Nephron progenitor cell (in vitro differentiated cells): ENCODE results near the gene SBF1.

Source experiments
- DNase-seq: peaks from one replicate; pipeline ENCODE4 v3.0.0; 2021
- H3K27ac Mint-ChIP-seq: 2 replicates; pipeline ENCODE4 v1.8.0; 2021; ENCODE audit warnings: mild to moderate bottlenecking, moderate library complexity, mixed read lengths
- H3K27me3 Mint-ChIP-seq: 2 replicates; pipeline ENCODE4 v1.8.0; 2021; ENCODE audit warnings: mild to moderate bottlenecking, low read depth, mixed read lengths; ENCODE audit not compliant: poor library complexity
- H3K36me3 Mint-ChIP-seq: 2 replicates; pipeline ENCODE4 v1.8.0; 2021; ENCODE audit warnings: low read depth, mixed read lengths
- H3K4me1 Mint-ChIP-seq: 2 replicates; pipeline ENCODE4 v1.8.0; 2021; ENCODE audit warnings: mixed read lengths
- H3K4me3 Mint-ChIP-seq: 2 replicates; pipeline ENCODE4 v1.8.0; 2021; ENCODE audit warnings: mild to moderate bottlenecking, moderate library complexity, mixed read lengths
- H3K9me3 Mint-ChIP-seq: 2 replicates; pipeline ENCODE4 v1.8.0; 2021; ENCODE audit warnings: mild to moderate bottlenecking, moderate library complexity, mixed read lengths
- TF ChIP-seq, protein P1 (sequence below): fragments of 200-600 bp; sonication (generic); IDR thresholded peaks from 2 replicates; pipeline ENCODE4 v1.5.0; 2021; ENCODE audit warnings: antibody characterized with exemption

SBF1 gene

GRCh38 chr22:50477923-50478322, 3.1 kb upstream of the SBF1 start:
- no peak overlapping the region for H3K27ac Mint-ChIP-seq
- TF ChIP-seq, protein P1, sequence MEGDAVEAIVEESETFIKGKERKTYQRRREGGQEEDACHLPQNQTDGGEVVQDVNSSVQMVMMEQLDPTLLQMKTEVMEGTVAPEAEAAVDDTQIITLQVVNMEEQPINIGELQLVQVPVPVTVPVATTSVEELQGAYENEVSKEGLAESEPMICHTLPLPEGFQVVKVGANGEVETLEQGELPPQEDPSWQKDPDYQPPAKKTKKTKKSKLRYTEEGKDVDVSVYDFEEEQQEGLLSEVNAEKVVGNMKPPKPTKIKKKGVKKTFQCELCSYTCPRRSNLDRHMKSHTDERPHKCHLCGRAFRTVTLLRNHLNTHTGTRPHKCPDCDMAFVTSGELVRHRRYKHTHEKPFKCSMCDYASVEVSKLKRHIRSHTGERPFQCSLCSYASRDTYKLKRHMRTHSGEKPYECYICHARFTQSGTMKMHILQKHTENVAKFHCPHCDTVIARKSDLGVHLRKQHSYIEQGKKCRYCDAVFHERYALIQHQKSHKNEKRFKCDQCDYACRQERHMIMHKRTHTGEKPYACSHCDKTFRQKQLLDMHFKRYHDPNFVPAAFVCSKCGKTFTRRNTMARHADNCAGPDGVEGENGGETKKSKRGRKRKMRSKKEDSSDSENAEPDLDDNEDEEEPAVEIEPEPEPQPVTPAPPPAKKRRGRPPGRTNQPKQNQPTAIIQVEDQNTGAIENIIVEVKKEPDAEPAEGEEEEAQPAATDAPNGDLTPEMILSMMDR, result no peak
- H3K27me3 Mint-ChIP-seq, result peaks cover 36% of the 10 kb centered on the region
- no peak for DNase-seq
- peaks cover 47% of the 10 kb centered on the region for H3K4me1 Mint-ChIP-seq
- H3K9me3 Mint-ChIP-seq, result peaks cover 8% of the 10 kb centered on the region
- no peaks in the 10 kb centered on the region for H3K36me3 Mint-ChIP-seq
- no peak overlapping the region for H3K4me3 Mint-ChIP-seq

- peak overlapping the region; percentile 39 for H3K4me3 Mint-ChIP-seq
- no peak for DNase-seq
- peaks cover 8% of the 10 kb centered on the region for H3K9me3 Mint-ChIP-seq
- TF ChIP-seq, protein P1, result no peak
- no peak overlapping the region for H3K27ac Mint-ChIP-seq
- peaks cover 58% of the 10 kb centered on the region for H3K4me1 Mint-ChIP-seq
- H3K36me3 Mint-ChIP-seq, result no peaks in the 10 kb centered on the region
- peaks cover 36% of the 10 kb centered on the region for H3K27me3 Mint-ChIP-seq
Measured at GRCh38 chr22:50476868-50477267, 2.0 kb upstream of the SBF1 start.

DNA sequence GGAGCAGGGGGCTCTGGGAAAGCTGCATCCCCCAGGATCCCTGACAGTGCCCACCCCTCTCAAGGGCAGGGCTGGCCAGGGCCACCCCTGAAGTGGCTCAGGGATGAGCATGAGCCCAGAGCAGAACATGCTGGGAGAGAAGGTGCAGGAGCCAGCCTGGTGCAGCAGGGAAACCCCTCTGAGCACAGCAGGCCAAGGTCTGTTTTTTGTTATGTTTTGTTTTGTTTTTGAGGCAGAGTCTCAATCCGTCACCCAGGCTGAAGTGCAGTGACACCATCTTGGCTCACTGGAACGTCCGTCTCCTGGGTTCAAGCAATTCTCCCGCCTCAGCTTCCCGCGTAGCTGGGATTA, 792 bp upstream of the SBF1 start:
- H3K9me3 Mint-ChIP-seq, result peaks cover 8% of the 10 kb centered on the region
- TF ChIP-seq, protein P1, result no peak
- DNase-seq, result no peak
- no peak overlapping the region for H3K27ac Mint-ChIP-seq
- H3K36me3 Mint-ChIP-seq, result no peaks in the 10 kb centered on the region
- peaks cover 66% of the 10 kb centered on the region for H3K4me1 Mint-ChIP-seq
- H3K27me3 Mint-ChIP-seq, result peaks cover 33% of the 10 kb centered on the region
- peak overlapping the region; percentile 63 for H3K4me3 Mint-ChIP-seq

DNA sequence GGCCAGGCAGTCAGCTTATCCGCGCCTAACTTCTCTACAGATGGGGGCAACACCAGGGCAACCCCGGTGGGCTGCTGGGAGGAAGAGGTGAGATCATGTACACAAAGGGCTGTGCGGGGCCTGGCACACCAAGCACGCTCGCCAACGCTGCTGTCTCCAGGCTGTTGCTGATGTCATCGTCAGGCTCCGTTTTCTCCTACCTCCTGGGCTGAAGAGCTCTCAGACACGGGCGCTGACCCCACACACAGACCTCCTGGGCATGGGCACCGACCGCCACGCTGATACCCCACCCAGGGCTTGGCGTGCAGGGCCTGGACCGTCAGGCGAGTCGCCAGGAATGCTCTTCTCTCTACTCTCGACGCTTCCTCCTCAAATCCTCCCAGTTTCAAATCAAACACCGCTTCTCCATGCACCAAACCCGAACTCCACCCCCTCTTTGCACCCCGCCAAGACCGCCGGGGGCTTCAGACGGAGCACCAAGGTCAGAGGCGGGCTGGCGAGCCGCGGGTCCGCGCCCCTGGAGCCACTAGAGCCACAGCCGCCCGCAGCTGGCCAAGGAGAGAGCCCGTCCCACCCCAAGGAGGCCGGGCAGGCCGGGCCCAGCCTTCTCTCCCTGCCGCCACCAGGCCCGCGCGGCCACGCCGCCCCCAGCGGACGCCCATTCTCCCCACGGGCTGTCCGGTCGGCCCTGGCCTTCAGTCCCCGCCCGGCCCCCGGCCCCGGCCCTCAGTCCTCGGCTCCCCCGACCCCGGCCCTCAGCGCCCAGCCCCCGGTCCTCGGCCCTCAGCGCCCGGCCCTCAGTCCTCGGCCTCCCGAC, 772 bp downstream of the SBF1 start:
- Mint-ChIP-seq H3K27ac (peak overlapping the region; percentile 11), H3K9me3 (no peaks in the 10 kb centered on the region), H3K36me3 (no peaks in the 10 kb centered on the region), H3K4me3 (peak overlapping the region; percentile 91), H3K4me1 (peaks cover 65% of the 10 kb centered on the region), H3K27me3 (peaks cover 17% of the 10 kb centered on the region)
- TF ChIP-seq, protein P1, result no peak
- DNase-seq, result peak; percentile 57

- DNase-seq, result no peak
- Mint-ChIP-seq H3K36me3 (no peaks in the 10 kb centered on the region), H3K27ac (peak overlapping the region; percentile 36), H3K9me3 (no peaks in the 10 kb centered on the region), H3K4me3 (peak overlapping the region; percentile 91), H3K27me3 (peaks cover 7% of the 10 kb centered on the region), H3K4me1 (peaks cover 65% of the 10 kb centered on the region)
- TF ChIP-seq, protein P1, result no peak
Measured at GRCh38 chr22:50473088-50473487, 1.7 kb downstream of the SBF1 start.

DNA sequence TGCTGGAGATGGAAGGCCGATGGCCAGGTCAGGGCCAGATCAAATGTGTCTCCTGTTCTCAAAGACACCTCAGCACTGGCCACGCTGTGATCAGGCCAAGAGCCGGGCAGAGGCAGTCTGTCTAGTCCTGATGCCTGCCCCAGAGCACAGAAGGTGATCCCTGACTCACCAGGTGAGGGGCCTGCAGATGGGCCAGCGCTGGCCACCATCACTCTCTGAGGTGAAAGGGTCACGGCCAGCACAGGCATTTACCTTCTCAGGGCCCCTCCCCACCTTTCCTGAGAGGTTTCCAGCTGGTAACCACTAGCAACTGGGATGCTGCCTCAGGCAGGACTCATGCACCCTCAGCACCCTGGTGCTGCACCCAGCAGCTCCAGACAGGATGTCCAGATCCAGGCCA, 2.9 kb downstream of the SBF1 start:
- peak overlapping the region; percentile 20 for H3K4me3 Mint-ChIP-seq
- no peaks in the 10 kb centered on the region for H3K9me3 Mint-ChIP-seq

More for the DNA sequence above, 2.9 kb downstream of the SBF1 start:
- TF ChIP-seq, protein P1, result no peak
- H3K27ac Mint-ChIP-seq, result no peak overlapping the region
- H3K27me3 Mint-ChIP-seq, result peaks cover 3% of the 10 kb centered on the region
- DNase-seq, result no peak
- peaks cover 2% of the 10 kb centered on the region for H3K36me3 Mint-ChIP-seq
- H3K4me1 Mint-ChIP-seq, result peaks cover 55% of the 10 kb centered on the region
